T-helper 2 cell treated with Interferon-gamma antibody and Interleukin-4, amounts not matched to agents 5 μg/mL and 100 μg/mL, for 36 hours (primary cell): ENCODE measurements around the gene KLK4.

Source experiments
- DNase-seq: peaks from one replicate; pipeline ENCODE4 v3.0.0; 2021; ENCODE audit warnings: low spot score
- H3K27ac Mint-ChIP-seq: one replicate; pipeline ENCODE4 v1.8.0; 2021; ENCODE audit warnings: mild to moderate bottlenecking, mixed read lengths
- H3K27me3 Mint-ChIP-seq: one replicate; pipeline ENCODE4 v1.8.0; 2021; ENCODE audit warnings: low read depth, mixed read lengths
- H3K36me3 Mint-ChIP-seq: one replicate; pipeline ENCODE4 v1.8.0; 2021; ENCODE audit warnings: low read depth, mixed read lengths
- H3K4me1 Mint-ChIP-seq: one replicate; pipeline ENCODE4 v1.8.0; 2021; ENCODE audit warnings: low read depth, mixed read lengths
- H3K4me3 Mint-ChIP-seq: one replicate; pipeline ENCODE4 v1.8.0; 2022; ENCODE audit warnings: mild to moderate bottlenecking, moderate library complexity, mixed read lengths
- H3K9me3 Mint-ChIP-seq: one replicate; pipeline ENCODE4 v1.8.0; 2021; ENCODE audit warnings: mixed read lengths

KLK4 gene, protein sequence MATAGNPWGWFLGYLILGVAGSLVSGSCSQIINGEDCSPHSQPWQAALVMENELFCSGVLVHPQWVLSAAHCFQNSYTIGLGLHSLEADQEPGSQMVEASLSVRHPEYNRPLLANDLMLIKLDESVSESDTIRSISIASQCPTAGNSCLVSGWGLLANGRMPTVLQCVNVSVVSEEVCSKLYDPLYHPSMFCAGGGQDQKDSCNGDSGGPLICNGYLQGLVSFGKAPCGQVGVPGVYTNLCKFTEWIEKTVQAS

DNA sequence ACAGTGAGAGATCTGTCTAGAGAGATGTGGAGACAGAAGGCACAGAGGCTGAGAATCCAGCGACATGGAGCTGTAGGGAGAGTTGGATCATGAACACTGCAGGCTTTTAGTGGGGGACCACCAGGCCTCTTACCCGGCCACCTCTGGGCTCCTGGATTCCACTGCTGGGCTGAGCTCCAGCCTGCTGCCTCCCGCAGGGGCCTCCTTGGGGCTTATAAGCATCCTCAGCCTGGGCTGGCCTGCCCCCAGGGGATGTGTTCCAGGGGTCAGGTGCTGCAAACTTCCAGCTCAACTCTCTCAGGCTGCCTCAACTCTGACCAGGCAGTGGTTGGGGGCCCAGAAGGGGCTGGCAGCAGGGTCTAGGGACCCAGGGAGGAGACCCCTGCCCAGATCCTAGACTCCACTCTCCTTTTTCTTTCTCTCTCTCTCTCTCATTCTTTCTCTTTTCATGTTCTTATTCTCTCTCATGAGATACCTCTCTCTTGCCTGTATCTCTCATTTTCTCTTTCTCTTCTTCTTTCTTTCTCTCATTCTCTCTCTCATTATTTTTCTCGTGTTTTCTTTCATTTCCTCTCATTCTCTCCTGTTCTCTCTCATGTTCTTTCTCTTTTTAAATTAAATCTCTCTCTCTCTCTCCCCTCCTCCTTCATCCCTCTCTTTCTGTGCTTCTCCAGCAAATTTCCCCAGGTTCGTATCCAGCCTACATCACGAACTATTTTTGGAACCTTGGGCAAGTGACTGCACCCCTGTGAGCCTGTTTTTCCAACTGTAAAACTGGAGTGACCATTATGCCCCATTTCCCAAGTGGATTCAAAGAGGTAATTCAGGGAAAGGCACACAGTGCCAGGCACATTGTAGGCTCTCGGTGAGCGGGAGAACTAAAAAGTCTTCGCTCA is at the start of gene KLK4:
Gene KLK4 (minus strand): TSS at position 190 of the 896 bp plus-strand sequence. CDS start 657 bp downstream, outside the sequence.
- Mint-ChIP-seq H3K27me3 (peaks cover 30% of the 10 kb centered on the region), H3K9me3 (no peaks in the 10 kb centered on the region), H3K27ac (no peak within 1 kb of the TSS), H3K36me3 (no peaks in the 10 kb centered on the region), H3K4me1 (peaks cover 5% of the 10 kb centered on the region), H3K4me3 (no peak within 1 kb of the TSS)
- no peak for DNase-seq

DNA sequence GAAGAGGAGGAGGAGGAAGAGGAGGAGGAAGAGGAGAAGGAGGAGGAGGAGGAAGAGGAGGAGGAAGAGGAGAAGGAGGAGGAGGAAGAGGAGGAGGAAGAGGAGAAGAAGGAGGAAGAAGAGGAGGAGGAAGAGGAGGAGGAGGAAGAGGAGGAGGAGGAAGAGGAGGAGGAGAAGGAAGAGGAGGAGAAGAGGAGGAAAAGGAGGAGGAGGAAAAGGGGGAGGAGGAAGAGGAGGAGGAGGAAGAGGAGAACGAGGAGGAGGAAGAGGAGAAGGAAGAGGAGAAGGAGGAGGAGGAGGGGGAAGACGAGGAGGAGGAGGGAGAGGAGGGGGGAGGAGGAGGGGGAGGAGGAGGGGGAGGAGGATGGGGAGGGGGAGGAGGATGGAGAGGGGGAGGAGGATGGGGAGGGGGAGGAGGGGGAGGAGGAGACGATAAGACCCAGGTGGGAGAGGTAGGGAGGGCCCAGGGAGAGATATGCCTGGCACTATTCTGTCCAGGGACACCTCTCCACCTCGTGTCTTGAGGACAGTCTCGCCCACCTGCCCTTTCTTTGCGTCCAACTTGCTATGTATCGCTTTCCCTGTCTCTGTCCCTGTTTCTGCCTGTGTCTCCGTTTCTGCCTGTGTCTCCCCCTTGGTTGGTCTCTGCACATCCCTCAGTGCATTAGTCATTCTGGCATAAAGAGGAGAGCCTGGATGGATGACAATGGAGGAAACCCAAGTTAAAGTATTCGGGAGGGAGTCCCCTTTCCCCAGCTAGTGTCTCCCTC is 48.7 kb upstream of the KLK4 start:
- H3K27ac Mint-ChIP-seq: no peak overlapping the region
- H3K9me3 Mint-ChIP-seq: no peaks in the 10 kb centered on the region
- H3K36me3 Mint-ChIP-seq: no peaks in the 10 kb centered on the region
- no peaks in the 10 kb centered on the region for H3K27me3 Mint-ChIP-seq
- H3K4me3 Mint-ChIP-seq: no peak overlapping the region
- no peaks in the 10 kb centered on the region for H3K4me1 Mint-ChIP-seq
- no peak for DNase-seq

DNA sequence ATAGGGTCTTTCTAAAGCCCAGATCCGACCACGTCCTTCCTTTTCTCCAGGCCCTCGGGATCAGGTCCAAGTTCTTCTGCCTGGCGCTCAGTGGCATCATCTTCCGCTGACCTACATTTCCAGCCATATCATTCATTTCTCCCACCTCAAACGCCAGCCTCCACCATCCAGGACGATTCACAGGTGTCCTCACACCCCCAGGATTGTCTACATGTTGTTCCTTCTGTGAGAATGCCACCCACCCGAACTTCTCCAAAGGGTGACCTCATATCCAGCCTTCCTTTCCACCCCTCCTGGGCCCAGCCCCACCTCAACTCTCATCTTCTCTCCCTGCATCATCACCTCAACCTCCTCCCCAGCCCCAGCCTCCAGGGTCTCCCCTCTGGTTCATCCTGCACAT is 46.4 kb upstream of the KLK4 start:
- H3K4me3 Mint-ChIP-seq: no peak overlapping the region
- peaks cover 5% of the 10 kb centered on the region for H3K27me3 Mint-ChIP-seq
- no peak for DNase-seq
- H3K36me3 Mint-ChIP-seq: no peaks in the 10 kb centered on the region
- no peak overlapping the region for H3K27ac Mint-ChIP-seq
- no peaks in the 10 kb centered on the region for H3K9me3 Mint-ChIP-seq
- no peaks in the 10 kb centered on the region for H3K4me1 Mint-ChIP-seq

DNA sequence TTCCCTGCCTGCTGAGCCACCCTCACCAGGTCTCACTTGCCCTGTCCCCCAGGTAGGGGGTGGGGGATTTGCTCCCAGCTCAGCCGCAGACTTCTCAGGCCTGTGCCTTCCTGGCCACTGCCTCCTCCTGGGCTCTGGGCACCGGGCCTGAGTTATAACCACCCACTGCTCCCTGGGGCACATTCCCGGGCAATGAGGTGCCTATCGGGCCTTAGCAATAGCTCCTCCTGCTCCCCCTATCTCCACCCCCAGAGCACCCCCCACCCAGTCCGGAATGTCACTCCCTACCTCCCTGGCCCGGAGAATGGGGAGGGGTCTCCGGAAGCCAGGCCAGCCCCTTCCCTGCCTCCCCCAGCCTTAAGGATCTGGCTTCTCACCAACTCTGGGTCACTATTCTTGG is 41.7 kb upstream of the KLK4 start, which contains the start of gene KLK5:
Gene KLK5 (minus strand): TSS at position 129 of the 400 bp plus-strand sequence. CDS start 381 bp downstream, outside the sequence.
- H3K4me1 Mint-ChIP-seq: no peaks in the 10 kb centered on the region
- no peak within 1 kb of the TSS for H3K27ac Mint-ChIP-seq
- no peaks in the 10 kb centered on the region for H3K36me3 Mint-ChIP-seq
- H3K27me3 Mint-ChIP-seq: peaks cover 5% of the 10 kb centered on the region
- DNase-seq: no peak
- no peak within 1 kb of the TSS for H3K4me3 Mint-ChIP-seq
- H3K9me3 Mint-ChIP-seq: no peaks in the 10 kb centered on the region

DNA sequence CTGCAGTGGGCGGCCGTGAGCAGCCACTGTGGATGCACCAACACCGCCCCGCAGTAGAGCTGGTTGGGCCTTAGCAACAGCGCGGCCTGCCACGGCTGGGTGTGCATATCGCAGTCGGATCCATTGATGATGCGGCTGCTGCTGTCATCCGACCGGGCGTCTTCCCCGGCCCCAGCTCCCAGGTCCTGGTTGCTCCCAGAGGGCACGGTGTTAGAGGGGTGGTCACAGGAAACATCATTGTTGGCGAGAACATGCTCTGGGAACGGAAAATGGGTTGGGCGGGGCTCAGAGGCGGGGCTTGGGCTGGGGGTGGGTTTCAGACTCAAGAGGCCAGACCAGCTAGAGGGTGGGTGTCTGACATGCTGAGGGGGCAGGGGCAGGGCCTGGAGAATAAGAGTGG is 38.7 kb upstream of the KLK4 start:
- Mint-ChIP-seq H3K27me3 (peaks cover 5% of the 10 kb centered on the region), H3K36me3 (no peaks in the 10 kb centered on the region), H3K4me1 (no peaks in the 10 kb centered on the region), H3K27ac (no peak overlapping the region), H3K4me3 (no peak overlapping the region), H3K9me3 (no peaks in the 10 kb centered on the region)
- no peak for DNase-seq

DNA sequence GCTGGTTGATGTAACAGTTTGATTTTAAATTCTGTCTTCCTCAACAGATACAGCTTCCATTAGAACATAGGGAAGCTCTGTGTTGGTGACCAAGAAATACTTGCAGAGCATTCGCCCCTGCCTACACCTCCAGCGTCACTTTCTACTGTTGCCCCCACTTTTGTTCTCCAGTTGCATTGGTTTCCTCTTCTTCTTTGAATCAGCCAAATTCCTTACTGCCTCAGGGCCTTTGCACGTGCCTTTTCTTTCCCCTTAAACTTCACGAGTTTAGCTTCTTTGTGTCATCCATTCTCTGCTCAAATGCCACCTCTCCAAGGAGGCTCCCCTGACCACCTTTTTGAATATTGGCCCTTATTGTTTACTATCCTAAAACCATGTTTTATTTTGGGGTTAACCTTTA is 35.9 kb upstream of the KLK4 start:
- no peak overlapping the region for H3K4me3 Mint-ChIP-seq
- no peaks in the 10 kb centered on the region for H3K4me1 Mint-ChIP-seq
- H3K36me3 Mint-ChIP-seq: no peaks in the 10 kb centered on the region
- H3K27me3 Mint-ChIP-seq: peaks cover 4% of the 10 kb centered on the region
- no peak for DNase-seq
- no peaks in the 10 kb centered on the region for H3K9me3 Mint-ChIP-seq
- no peak overlapping the region for H3K27ac Mint-ChIP-seq

DNA sequence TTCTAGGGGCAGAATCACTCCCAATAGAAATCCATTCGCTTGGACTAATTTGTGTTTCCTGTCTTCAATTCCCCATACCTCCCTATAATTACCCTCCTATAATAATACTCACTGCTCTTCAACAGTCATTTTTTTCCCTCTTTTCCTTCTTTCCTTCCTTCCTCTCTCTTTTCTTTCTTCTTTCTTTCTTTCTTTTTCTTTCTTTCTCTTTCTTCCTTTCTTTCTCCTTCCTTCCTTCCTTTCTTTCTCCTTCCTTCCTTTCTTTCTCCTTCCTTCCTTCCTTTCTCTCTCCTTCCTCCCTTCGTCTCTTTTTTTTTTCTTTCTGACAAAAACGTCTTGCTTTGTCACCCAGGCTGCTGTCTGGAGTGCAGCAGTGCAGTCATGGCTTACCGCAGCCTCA is 33.6 kb upstream of the KLK4 start:
- H3K9me3 Mint-ChIP-seq: no peaks in the 10 kb centered on the region
- H3K36me3 Mint-ChIP-seq: no peaks in the 10 kb centered on the region
- no peak for DNase-seq
- H3K27me3 Mint-ChIP-seq: peaks cover 4% of the 10 kb centered on the region
- H3K4me3 Mint-ChIP-seq: no peak overlapping the region
- no peaks in the 10 kb centered on the region for H3K4me1 Mint-ChIP-seq
- no peak overlapping the region for H3K27ac Mint-ChIP-seq

DNA sequence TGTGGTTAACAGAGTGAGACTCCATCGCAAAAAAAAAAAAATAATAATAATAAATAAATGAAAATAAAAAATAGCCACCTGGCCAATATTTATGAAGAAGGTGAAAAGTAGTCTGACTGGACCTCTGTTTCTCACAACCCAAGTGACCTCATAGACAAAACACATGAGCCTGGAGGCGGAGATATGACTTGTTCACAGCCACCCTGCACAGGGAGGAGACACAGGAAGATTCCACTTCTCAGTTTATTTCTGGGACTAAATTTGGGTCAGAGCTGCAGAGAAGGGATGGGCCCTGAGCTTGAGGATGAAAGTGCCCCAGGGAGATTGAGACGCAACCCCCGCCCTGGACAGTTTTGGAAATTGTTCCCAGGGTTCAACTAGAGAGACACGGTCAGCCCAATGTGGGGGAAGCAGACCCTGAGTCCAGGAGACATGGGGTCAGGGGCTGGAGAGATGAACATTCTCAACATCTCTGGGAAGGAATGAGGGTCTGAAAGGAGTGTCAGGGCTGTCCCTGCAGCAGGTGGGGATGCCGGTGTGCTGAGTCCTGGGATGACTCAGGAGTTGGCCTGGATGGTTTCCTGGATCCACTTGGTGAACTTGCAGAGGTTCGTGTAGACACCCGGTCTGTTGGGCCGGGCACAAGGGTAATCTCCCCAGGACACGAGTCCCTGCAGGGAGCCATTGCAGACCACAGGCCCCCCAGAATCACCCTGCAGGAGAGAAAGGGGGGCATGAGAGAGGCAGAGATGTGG is 32.1 kb upstream of the KLK4 start:
- peaks cover 4% of the 10 kb centered on the region for H3K27me3 Mint-ChIP-seq
- DNase-seq: no peak
- no peak overlapping the region for H3K27ac Mint-ChIP-seq
- no peaks in the 10 kb centered on the region for H3K4me1 Mint-ChIP-seq
- no peaks in the 10 kb centered on the region for H3K9me3 Mint-ChIP-seq
- no peaks in the 10 kb centered on the region for H3K36me3 Mint-ChIP-seq
- no peak overlapping the region for H3K4me3 Mint-ChIP-seq

DNA sequence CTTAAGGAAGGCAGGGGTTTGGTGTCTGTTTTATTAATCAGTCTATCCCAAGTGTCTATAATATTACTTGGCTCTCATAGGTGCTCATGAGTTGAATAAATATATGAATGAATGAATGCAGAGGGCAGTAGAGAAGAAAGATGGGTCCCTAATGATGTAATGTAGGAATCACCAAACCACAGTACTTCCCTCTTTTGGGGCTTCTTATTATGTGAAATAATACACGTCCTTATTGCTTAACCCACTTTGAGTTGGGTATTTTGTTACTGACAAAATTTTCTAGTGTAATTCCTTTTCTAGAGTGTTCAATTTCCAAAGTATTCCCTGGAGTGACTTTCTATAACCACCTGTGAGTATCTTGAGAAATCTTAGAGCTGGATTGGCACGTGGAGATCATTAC is 28.4 kb upstream of the KLK4 start:
- Mint-ChIP-seq H3K9me3 (no peaks in the 10 kb centered on the region), H3K27me3 (peaks cover 4% of the 10 kb centered on the region), H3K4me1 (no peaks in the 10 kb centered on the region), H3K27ac (no peak overlapping the region), H3K4me3 (no peak overlapping the region), H3K36me3 (no peaks in the 10 kb centered on the region)
- DNase-seq: no peak

DNA sequence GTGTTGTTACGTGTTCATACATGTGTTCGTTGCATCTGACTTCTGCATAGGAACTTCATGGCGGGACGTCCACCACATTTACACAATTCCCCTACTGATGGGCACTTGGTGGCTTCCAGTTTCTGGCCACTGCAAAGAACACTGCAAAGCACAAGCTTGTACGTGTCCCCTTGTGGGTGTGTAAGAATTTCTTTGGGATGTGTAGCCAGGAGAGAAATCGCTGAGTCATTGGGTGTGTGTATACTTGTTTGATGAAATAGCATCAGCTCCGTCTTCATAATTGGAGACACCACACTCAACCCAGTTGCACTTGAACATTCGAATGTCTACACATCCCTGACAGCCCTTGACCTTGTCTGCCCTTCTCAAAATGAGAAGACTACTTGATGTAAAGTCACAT is 22.4 kb upstream of the KLK4 start:
- Mint-ChIP-seq H3K36me3 (no peaks in the 10 kb centered on the region), H3K4me1 (peaks cover 3% of the 10 kb centered on the region), H3K4me3 (no peak overlapping the region), H3K9me3 (no peaks in the 10 kb centered on the region), H3K27me3 (peaks cover 12% of the 10 kb centered on the region), H3K27ac (no peak overlapping the region)
- DNase-seq: no peak

DNA sequence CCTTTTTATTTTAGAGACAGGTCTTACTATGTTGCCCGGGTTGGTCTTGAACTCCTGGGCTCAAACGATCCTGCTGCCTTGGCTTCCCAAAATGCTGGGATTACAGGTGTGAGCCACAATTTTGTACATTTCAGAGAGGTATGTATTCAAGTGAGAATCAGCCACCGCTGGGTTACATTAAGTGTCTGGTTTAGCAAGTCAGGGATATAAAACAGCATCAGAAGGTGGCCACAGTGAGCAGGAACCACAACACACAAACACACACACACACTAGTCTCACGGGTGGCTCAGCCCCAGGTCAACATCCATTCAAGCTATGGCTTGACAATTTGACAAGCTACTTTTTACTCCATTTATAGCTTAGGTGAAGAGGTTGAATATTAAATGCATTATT is 21.5 kb upstream of the KLK4 start:
- Mint-ChIP-seq H3K27me3 (peaks cover 12% of the 10 kb centered on the region), H3K9me3 (no peaks in the 10 kb centered on the region)
- DNase-seq: no peak

DNA sequence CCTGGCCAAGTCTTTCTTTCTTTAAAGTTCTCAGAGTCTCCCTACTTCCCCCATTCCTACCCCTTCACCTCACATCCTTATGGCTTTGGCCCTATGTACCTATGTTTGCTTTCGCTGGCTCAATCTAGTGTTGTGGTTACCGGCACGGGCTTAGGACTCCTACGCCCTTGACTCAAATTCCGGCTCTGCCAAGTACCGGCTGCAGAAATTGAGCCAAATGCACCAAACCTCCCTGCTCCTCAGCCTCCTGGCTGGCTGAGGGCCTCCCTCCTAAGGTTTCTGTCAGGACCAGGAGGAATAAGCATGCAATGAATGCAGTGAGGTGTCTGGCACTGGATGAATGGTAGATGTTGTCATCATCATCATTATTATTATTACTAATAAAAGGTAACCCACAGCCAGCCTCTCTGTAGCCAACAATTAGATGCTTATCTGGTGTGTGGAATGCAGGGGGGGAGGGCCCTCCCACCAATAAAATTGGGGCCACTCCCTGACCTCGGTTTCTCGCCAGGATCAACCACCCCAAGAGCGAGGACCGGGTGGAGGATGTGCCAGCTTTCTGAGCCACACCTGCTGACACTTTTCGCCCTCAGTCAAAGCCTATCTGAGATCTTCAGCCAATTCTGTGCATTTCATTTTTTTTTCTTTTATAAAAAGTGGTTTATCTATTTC is 21.0 kb upstream of the KLK4 start:
- Mint-ChIP-seq H3K4me1 (peaks cover 3% of the 10 kb centered on the region), H3K27me3 (peaks cover 12% of the 10 kb centered on the region), H3K4me3 (no peak overlapping the region), H3K27ac (no peak overlapping the region), H3K36me3 (no peaks in the 10 kb centered on the region), H3K9me3 (no peaks in the 10 kb centered on the region)
- no peak for DNase-seq

More for the DNA sequence above, 21.5 kb upstream of the KLK4 start:
- H3K4me3 Mint-ChIP-seq: no peak overlapping the region
- H3K4me1 Mint-ChIP-seq: peaks cover 3% of the 10 kb centered on the region
- no peaks in the 10 kb centered on the region for H3K36me3 Mint-ChIP-seq
- no peak overlapping the region for H3K27ac Mint-ChIP-seq

DNA sequence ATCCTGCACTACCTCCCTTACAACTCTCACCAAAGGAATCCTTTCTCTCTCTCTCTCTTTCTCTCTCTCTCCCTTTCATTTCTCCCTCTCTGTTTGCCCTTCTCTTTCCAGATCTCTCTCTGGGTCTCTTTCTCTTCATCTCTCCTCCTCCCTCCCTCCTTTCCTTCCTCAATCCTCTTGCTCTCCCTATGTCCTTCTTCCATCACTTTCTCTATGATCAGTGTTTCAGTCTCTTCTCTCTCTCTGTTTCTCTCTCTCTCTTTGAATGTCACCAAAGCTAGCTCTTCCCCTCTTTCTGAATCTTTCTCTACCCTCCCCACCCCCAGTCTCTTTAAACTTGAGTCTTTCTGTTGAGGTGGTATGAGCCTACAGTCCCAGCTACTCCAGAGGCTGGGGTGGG is 19.8 kb upstream of the KLK4 start:
- H3K4me3 Mint-ChIP-seq: no peak overlapping the region
- H3K36me3 Mint-ChIP-seq: no peaks in the 10 kb centered on the region
- no peak for DNase-seq
- H3K9me3 Mint-ChIP-seq: no peaks in the 10 kb centered on the region
- peaks cover 3% of the 10 kb centered on the region for H3K4me1 Mint-ChIP-seq
- H3K27me3 Mint-ChIP-seq: peaks cover 12% of the 10 kb centered on the region
- no peak overlapping the region for H3K27ac Mint-ChIP-seq
